HPDE6-E6E7 (cell line): ENCODE data around the gene P2RY8.

Source experiments
- DNase-seq: peaks from one replicate; pipeline ENCODE4 v3.0.0; 2011; ENCODE audit warnings: missing footprints; ENCODE audit errors: extremely low spot score

Gene P2RY8

DNA sequence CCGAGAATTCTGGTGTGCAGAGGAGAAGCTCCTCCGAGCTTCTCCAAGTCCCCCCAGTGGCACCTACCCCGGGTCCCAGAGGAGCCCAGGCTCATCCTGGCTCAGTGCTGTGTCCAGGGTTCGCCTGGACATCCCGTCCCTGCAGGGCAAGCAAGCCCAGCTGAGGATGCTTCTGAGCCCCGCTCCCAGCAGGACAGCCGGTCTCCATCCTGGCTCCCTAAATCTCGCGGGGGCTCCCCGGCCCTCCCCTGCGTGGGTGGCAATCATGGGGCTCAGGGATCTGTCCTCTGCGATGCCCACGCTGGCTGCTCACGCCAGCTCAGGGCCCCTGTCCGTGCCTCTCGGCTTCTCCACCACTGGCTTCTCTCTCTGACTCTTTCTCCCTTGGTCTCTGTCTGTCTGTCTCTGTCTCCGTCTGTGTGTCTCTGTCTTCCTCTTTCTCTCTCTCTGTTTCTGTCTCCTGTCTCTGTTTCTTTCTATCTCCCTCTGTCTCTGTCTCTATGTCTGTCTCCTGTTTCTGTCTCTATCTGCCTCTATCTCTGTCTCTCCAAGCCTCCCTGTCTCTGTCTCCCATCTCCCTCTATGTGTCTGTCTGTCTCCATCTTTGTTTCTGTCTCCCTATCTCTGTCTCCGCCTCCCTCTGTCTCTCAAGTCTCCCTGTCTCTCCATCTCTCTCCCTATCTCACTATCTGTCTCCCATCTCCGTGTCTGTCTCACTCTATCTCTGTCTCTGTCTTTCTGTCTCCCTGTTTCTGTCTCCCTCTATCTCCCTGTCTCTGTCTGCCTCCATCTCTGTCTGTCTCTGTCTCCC lies 117.2 kb downstream of the P2RY8 start:
- no peak for DNase-seq

DNA sequence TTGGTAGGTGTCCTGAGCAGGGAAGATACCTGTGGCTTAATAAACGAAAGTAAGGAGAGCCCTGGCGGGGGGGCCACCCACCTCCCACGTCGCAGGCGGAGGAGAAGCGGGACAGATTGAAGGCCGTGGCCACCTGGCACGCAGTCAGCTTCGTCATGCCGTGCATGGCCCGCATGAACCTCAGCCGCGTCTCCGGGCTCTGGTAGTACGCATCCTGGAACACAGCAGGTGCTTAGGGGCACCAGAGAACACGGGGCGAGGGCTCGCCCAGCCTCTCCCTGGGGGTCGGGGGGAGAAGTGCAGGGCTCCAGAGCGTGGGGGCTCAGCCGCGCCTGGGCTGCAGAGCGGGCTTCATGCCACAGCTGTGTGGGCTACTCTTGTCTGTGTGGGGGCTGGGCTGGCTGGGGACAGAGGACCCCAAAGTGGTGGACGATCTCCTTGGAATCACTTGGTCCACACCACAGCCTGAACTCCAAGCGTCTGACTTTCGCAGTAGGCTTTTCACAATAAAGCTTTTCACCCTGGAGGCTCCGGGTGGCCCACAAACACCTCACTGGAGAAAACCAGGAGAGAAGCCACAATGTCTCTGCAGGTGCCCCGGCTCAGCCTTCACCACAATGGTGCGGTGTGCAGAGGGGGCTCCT lies 118.0 kb downstream of the P2RY8 start:
- DNase-seq = no peak

DNA sequence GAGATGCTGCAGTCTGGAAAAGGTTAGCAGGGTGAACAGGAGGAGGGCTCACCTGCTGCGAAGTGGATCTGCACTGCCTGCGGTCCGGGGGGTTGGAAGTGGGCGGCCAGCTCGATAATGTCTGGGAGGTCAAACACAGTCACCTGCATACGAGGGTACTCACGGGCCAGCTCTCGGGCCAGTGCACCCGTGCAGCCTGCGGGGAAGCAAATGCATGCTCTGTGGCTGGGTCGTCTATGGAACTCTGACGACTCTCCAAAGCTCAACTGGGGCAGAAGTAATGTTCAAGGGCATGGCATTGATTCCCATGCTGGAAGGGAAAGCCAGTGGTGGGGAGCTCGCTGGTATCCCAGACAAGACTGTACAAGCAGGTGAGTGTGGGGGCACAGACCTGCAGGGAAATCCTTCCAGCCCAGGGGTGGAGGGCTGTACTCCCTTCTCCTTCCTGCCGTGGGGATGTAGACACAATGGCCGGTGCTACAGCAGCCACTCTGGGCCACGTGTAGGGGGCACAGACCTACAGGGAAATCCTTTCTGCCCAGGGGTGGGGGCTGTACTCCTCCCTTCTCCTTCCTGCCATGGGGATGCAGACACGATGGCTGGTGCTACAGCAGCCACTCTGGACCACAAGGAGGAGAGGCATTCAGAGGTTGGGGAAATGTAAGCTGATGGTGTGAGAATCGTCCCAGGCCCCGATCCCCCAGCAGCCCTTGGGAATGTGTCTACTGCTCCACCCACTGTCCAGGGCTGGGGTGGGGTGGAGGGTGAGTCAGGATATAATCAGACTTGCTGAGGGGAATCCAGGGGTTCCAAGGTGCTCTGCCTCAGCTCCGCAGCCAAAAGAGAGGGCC lies 118.8 kb downstream of the P2RY8 start:
- no peak for DNase-seq

DNA sequence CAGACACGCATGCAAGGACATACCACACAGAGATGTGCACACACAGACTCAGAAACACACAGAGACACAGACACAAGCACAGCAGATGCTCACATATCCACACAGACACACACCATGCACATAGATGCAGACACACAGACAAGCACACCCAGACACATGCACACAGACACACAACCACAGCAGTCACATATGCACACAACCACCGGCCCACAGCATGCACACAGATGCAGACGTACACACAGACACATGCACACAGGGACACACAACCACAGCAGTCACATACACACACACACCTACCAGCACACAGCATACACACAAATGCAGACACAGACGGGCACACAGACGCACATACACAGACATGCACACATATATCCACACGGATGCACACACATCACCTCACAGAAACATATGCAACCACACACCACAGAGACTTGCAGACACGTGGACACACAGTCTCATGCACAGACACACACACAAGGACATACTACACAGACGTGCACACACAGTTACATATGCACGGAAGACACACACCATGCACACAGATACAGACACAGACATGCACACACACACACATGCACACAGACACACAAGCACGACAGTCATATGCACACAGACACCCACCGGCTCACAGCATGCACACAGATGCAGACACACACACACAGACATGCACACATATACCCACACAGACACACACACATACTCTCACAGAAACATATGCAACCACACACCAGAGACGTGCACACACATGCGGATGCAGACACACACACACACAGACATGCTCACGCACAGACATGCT lies 119.8 kb downstream of the P2RY8 start:
- no peak for DNase-seq

DNA sequence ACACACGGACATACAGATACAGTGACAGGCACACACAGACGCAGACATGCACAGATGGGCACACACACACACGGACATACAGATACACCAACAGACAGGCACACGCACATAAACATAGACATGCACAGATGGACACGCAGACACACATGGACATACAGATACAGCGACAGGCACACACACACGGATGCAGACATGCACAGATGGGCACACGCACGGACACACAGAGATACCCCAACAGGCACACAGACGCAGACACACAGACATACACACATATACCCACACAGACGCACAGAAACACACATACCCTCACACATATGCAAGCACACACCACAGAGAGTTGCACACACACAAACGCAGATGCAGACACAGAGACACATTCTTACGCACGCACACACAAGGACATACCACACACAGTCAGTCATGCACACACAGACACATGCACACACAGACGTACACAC lies 120.6 kb downstream of the P2RY8 start:
- DNase-seq = no peak
